GM19438 (cell line): ENCODE results near the gene VTCN1.
"Not testable (repeated sequence)": the region's sequence is repeated elsewhere in the genome, so short reads cannot be mapped to it uniquely, and the experiment has no call there.

Experiments used
- ATAC-seq: cut with Tn5 transposase; IDR thresholded peaks from one replicate; pipeline ENCODE4 v1.9.1; 2021; ENCODE audit warnings: low read depth; ENCODE audit not compliant: unreplicated experiment

Gene VTCN1

DNA sequence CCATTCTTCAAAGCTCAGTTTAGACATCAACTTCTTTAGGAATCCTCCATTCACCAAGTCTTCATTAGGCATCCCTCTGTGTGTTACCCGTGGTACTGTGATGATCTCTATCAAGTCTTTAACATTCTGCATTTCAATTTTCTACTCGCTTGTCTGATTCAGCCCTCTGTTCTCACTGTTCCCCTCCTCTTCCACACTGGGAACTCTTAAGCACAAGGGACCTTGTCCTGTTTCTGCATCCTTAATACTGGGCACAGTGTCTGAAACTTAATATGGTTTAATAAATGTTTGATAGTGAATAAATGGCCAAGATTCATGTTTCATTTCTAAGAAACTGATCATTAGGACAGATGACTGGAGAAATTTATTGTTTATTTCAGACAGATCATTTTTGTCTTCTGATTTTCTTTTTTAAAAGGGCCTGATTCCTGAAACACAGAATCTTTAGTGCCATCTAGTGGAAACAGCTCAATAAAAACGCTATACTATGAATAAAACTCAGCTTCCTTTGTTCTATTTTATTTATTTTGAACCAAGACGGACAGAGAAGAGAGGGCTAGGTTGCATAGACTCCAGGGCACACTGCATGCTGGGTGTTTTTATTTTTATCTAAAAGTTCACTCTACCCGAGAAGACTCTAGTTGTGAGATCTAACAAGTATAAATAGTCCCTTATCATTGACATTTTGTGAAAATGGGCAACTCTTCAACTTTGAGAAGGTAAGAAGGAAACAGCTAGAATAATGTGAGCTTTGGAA is 82.2 kb downstream of the VTCN1 start:
- ATAC-seq = no peak

DNA sequence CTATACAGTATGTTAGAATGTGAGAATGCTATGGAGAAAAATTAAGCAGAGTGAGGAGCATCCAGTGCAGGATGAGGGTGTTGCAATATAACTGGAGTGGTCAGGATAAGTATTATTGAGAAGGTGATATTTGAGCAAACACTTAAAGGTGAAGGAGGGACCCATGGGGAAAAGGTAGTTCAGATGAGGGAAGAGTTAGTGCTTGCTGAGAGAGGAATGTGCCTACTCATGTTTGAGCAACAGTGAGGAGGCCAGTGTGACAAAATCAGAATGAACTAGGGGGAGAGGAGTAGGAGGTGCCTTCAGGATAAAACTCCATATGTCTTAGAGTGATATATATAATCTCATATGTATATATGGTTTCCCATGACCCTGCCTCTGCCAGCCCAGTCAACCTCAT is 82.9 kb downstream of the VTCN1 start:
- ATAC-seq = no peak

DNA sequence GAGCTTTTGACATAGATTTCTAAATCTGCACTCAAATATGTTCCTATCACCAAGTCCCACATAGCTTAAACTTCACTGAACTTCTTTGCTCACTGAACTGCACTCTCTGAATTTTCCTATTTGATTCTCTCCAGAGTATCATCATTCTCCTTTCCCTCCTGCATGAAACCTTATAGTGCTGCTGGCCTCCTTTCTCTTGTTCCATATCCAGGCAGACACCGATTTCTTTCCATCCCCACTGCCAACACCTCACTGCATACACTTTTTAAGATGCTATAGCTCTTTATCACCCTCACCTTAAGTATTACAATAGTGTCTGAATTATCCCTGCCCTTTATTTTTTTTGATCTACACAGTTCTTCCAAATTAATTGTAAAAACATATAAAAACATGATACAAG is 86.1 kb downstream of the VTCN1 start:
- no peak for ATAC-seq

DNA sequence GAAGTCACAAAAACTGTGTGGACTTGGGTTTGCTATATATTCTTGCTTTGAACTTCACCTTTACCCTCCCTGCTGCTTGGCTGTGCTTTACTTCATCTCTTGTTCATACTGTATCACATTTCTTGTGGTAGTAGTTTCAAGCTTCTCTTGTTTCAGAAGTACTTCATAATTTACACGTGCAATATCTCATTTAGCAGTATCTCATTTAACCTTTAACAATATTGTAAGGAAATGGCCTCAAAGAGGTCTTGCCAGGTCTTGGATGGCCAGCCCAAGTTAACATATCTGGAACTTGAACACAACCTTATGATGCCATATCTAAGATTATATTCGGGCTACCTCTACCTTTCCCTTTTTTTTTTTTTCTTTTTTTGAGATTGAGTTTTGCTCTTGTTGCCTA is 87.5 kb downstream of the VTCN1 start:
- ATAC-seq = no peak

DNA sequence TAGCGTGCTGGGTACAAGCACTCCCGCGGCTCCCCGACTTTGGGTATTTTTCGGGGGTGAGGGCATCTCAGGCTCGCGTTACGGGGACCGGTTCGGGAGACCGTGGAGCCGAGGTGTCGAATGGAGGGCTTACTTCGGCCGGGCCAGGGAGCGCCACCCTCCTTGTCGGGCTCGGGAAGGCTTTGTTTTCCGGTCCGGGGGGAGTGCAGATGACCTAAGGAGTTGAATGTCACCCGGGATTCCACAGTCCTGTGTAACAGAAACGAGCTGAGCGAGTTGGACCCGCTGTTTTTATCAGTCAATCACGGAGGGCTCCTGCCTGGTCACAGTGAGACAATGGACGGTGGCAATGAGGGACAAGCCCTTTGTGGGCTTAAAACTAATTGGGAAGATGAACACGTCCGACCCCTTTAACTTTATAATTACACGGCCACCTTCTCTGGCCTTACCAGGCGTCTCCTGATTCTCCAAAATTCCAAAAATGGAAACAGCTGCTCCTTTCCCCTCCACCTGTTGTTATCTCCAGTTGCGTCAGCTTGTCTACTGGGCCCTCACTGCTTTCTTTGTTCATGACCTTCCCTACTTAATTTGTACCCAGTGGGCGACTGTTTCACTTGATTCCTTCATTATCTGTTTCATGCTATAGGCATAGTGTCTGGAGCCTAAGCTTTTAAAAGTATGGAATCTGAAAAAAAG is 88.2 kb downstream of the VTCN1 start:
- ATAC-seq = no peak

DNA sequence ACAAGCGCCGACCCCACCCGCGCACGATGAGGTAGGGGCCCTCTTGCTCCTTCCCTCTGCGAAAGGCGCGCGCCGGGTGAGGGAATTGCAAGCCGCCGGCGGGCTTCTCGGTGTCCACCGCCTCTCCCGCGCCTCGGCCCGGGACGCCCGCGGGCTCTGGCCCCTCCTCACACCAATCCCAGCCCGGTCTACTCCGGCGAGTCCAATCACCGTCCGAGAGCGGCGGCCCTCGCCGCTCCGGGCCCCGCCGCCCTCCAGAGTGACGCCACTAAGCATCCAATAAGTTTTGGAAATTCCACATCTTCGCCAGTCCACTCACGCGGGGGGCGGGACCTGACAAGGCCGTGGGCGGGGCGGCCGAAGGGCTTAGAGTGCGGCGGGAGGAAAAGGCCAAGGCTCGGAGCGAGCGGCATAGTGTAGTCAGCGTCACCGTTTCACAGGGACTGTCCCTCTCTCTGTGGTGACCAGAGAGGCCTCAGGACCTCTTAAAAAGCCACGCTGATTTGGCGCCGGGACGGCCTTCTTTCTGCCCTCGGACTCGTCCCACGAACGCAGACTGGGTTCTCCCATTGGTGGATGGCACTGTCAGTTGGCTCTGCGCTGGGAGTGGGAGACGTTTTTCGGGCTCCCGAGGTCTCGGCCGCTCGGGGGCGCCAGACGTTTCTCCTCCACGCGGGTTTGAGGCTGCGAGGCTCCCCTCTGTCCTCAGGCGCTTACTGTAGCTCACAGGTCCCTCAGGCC is 89.0 kb downstream of the VTCN1 start, which contains the start of gene TRIM45:
TRIM45 (minus strand) TSS at position 161 of the 741 bp plus-strand sequence. CDS start 548 bp downstream, outside the sequence.
- ATAC-seq = peak; percentile 86

DNA sequence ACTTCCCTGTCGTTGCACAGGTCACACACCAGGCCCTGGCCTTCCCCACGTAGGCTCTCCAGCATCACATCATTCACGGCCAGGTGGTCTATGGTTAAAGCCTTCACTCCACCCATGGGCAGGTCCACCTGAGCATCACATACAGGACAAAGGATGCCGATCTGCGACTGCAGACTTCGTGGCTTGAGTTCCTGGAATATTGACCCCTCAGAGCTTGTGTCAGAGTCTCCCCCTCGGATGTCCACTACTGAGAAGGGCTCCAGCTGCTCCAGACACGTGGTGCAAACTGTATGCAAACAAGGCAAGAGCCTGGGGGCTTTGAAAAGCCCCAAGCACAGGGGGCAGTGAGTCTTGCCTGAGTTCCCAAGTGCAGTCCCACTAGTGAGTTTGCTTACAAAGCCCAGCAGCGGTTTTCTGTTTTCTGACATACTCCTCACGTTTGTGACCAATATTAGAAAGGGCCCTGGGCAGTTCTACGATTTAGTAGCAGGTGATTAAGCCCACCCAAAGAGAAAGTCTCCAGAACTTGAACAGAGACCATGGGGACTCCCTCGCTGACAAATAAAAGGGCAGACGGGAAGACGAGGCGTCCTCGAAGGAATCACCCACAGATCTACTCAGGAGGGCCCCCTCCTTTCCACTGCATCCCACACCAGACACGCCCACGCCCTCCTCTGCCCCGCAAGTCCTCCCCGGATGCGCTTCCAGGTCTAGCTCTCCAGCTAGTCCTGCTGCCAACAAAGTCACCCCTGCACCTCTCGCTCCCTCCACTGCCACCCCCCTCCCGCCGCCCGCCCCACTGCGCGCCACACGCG is 89.7 kb downstream of the VTCN1 start:
- ATAC-seq = peak; percentile 1

DNA sequence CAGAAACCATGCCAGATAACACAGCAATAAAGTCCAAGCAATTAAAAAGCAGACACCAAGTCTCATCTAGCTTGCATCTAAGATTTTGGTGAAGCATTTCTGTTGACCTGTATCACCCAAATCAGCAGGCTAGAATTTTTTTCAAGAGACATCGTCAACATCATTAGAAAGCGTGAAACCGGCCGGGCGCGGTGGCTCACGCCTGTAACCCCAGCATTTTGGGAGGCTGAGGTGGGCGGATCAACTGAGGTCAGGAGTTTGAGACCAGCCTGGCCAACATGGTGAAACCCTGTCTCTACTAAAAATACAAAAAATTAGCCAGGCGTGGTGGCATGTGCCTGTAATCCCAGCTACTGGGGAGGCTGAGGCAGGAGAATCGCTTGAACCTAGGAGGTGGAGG is 91.6 kb downstream of the VTCN1 start:
- not testable (repeated sequence) for ATAC-seq

DNA sequence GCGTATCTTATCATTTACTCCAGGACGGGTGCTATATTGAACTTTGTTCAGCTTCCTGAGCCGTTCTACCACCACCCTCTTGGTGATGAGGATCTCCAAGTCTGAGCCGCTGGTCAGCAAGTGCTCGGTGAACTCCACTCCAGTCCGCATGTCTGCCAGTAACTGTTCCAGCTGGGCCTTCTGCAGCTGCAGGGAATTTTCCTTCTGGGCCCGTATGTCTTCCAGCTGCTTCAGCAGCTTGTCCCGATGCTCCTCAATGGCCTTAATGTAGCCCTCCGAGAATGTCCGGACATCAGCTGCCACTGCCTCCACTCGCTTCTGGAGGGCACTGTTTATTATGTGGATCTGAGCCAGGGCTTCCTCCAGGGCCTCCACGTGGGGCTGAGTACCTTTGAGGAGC is 92.6 kb downstream of the VTCN1 start:
- no peak for ATAC-seq

DNA sequence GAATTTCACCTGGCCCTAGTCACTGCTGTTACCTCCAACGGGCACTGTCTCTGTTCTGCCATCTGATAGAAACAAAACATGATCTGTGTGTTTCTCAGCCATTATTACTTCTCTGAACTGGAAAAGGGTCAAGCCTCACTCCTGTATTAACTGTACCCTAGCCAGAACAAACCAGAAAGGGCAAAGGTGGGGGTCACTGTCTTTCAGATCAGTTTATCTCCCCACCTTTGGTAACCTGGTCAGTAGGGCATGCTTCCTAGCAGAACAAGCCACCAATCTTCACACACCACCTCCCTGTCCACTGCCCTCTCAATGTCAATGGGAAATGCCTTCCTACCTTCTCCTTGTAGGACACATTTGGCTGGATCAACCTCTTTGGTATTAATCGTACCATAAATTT is 93.0 kb downstream of the VTCN1 start:
- ATAC-seq = no peak

DNA sequence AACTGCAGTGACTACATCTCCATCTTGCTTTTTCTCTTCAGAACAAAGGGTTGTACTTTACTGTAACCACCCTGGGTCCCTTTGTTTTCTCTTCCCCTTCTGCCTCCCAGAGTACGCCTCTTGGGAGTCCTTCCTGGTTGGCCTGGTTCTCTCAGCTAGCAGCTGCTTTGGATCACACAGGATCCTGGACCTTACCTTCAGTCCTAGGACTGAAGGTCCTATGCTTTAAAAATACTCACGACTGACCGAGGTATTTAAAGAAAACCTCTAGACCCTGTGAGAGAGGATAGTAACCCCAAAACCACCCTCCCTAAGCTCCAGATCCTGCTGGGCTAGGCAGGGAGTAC is 94.0 kb downstream of the VTCN1 start:
- no peak for ATAC-seq

DNA sequence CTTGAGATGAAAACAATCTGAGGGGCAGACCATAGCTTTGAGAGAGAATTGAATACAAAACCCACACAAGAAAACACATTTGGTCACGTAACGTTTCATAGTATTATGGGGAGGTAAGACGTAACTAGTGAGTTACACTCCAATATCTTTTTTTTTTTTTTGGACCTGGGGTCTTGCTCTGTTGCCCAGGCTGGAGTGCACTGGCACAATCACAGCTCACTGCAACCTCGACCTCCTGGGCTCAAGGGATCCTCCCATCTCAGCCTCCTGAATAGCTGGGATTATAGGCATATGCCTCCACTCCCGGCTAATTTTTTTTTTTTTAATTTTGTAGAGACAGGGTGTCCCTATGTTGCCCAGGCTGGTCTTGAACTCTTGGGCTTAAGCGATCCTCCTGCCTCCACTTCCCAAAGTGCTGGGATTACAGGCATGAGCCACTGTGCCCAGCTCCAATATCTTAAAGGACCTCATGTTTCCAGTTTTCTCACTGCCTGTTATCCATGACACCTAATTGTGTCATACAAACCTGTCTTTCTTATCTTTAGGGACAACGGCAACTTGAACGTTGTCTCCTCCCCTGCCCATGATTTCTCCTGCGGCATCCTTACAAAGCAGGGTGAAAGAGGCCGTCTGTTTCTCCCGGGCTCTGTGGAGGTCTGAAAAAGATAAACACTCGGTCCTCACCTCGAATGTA is 94.5 kb downstream of the VTCN1 start:
- no peak for ATAC-seq

DNA sequence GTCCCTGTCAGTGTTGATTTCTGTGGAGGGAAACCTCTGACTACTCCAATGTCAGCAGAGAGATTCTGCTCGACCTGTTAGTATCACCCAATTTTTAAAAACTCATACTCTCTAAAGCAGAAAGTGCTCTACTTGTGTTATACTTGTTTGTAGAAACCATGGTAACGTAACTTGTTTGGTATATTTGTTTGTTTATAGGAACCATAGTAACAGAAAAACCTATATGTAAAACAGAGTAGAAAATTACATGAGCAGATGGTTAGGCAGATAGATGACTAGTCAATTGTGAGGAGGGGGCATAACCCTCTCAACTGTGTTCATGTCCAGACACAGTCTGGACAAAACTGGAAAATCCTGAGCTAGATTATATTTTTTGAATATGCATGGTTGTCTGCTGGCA is 95.8 kb downstream of the VTCN1 start:
- ATAC-seq = no peak

DNA sequence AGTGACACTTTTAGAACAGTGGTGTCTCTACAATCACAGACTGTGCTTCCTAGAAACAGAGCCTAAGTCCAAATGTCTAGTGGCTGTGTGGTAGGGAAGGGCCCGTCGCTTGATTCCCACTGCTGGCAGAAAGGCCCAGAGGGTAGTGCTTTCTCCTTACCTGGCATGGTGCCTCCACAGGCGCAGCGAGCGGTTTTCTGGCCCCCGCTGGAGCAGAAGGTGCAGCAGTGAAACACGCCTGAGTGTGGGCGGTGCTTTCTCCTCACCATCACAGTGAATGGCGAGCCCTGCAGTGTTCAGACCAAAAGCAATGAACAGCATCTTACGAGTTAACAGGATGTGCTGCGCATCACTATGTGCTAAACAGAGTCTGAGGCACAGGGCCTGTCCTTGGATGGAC is 97.5 kb downstream of the VTCN1 start:
- ATAC-seq = no peak

DNA sequence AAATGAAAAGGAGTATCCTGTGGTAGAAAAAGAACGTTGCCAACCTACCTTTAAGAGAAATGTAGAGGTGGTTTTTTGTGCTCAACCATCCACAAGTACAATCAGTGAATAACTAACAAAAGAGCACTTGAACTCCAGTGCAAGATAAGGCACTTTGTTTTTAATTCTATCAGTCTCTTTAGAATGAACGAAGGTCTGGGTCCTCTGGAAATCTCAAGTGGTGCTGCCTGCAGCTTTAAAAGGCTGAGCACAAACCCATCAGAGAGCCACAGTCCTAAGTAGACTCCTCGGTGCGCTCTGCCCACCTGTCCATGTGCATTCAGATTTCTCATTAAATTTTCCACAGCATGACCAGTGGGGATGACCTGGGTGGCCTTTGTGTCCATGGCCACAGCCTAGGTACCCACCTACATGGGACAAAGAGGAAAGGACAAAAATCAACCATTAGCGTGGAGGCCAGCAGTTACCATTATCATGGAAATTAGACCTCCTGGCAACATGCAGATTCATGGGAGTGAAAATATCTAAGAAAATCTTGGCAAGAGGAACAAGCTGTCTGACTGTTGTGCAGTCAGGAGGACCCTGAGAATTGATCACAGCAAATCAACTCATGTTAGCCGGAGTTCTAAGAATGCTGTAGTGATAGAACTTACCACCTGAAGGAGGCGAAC is 98.5 kb downstream of the VTCN1 start:
- ATAC-seq = no peak

DNA sequence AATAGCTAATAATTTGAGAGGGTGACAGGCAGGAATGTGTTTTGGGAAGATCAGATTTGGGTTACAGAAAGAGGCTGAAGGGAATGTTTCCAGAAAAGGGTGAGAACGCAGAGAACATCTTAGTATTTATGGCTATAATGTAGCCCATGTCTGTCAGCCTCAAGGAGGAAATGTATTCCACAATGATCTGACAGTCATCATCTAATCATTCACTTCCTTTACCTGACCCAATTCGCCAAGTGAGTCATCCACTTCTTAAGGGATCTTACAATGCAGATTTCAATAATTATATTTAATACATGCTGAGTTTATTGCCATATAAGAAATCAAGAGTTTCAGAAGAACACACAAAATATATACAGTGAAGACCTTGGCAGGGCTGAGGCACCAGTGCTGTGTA is 100.0 kb downstream of the VTCN1 start:
- ATAC-seq = no peak

DNA sequence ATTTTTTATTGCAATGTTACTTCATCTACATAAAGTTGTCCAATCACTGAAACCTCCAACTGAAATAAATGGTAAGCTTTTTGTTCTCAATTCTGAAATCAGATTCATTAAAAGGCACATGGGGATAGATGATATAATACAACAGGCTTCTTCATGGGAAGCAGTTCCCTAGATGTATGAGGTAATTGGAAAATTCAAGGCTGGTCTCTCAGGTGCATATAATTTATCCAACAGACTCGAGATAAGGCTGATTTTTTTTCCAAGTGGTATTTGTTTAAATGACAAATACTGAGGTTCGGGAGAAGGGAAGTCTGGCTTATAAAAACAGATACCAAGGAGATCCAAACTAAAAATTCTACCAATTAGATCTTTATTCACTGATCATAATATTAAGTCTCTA is 103.4 kb downstream of the VTCN1 start:
- no peak for ATAC-seq

DNA sequence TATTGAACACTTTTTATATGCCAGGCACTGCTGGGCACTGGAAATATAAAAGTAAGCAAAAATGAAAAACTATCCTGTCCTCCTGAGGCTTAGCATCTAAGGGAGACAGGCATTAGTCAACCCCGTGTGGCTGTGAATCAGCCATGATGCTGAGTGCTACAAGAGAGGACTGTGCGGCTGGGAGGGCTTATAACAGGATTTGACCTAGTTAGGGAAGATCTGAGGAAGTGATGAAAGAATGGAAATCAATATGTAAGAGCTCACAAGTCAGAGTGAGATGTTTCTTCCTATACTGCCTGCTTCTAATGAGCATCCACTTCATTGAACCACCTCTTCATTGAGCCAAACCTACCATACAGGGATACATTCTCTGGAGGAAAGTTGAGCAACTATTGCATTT is 104.2 kb downstream of the VTCN1 start:
- ATAC-seq = no peak

DNA sequence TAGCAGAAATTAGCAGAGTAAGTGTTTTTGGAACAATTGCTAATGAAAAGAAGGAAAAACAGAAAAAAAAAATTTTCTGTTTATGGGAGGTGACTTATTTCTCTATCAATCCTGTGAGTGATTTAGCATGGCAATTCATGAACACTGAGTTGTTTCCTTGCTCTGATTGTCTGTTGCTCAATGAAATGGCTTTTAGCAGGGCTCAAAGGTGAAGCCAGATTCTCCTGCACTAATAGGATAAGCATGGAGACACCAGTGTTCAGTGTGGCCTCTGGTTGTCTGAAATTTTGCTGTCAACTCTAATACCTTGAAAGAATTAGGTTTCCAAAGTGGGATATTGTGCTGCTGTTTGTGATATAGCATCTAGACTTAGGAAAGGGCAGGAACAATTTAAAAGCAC is 105.0 kb downstream of the VTCN1 start:
- ATAC-seq = no peak

DNA sequence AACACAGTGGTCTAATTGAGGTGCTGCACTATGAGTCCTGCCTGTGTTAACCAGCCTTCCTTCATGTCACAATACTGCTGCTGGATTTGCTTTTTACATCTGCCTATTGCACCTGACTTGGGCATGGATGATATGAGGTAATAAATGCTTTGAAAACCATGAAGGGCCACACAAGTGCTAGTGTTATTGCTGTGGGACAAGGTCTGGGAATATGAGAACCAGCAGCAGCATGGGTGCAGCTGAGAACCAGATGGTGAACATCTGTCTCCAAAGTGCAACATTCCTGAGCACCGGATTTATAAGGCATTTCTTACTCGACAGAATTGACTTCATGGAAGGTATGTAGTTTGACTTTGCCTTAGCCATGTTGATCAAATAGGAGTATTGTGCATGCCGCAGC is 105.7 kb downstream of the VTCN1 start:
- no peak for ATAC-seq
